ENCODE measurements around the gene HSD17B8.

HSD17B8 gene

GRCh38 chr6:33192671-33193602 lies 11.5 kb upstream of the HSD17B8 start:
- DNase-seq: no peak

DNA sequence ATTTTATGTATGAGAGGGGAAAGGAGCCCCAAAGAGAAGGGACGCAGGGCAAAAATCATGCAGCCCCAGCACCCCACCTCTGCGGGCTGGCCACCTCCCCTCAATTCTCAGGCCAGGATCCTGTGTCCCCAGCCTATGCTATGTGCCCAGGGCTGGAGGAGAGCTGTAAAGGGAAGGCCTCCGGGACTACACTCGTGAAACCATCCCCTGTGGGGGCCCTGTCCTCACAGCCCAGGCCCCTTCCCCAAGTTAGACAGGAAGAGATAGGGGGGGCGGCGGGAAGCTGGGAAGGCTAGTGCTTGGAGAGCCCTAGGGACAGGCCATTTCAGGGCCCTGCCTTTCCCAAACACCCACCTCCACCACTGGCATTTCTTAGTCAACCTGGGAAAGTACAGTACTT lies 10.8 kb upstream of the HSD17B8 start:
- no peak for DNase-seq

DNA sequence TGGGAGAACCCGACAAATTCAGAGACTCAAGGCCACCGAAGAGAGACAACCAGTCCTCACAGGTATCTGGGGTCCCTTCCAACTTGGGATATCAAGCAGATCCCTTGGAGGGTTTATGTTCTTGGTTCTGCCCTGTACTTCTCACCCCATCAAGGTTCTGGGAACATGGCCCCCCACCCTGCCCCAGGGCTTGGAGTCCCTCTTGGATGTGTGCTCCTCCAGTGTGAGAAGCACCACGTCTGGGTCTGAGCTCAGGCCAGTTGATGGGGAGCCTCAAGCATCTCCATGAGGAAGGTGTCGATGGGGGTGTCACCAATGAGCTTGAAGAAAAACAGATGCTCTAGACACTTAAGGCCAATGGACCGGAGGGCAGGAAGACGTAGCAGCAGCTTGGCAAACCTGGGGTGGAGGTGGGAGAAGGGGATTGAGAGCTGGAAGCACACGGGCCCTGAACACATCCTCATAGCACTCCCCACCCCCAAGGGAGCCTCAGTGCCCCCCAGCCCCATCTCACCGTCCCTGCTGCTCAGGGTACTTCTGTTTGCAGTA lies 9.9 kb upstream of the HSD17B8 start:
- DNase-seq: no peak

DNA sequence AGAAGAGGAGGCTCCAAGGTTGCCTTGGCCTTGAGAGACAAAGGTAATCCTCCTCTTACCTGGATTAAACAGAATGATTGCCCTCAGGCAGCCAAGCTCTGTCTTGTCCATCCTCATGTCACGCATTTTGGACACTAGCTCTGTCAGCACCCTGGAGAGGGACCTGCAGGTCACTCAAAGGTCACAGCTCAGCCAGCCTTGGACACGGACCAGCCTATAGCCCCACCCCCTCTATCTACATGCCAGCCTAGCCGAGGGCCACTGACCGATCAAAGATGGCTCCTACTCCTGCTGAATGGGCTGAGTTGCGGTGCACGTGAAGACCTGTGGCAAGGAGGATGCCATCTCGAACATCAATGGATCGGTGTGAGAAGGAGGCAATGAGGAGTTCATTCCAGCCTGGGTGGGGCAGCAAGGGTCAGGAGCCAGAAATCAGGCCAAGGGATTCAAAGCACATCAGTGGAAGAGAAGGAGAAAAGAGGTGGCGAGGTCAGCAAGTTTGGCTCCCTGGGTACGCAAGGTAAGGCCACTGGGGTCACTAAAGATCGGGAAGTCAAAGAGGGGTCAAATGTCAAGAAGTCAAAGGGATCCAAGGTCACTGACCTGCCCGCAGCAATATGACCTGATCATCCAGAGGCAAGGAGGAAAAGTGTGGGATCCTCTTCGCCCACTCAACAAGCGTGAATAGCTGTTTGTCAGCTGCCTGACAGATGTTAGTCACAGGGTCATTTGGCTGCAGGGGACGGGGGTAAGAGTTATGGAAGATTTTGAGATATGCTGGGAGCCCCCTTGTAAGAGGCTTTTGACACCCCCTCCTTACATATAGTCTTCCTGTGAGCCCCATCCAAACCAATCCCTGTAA lies 8.9 kb upstream of the HSD17B8 start:
- DNase-seq: no peak

DNA sequence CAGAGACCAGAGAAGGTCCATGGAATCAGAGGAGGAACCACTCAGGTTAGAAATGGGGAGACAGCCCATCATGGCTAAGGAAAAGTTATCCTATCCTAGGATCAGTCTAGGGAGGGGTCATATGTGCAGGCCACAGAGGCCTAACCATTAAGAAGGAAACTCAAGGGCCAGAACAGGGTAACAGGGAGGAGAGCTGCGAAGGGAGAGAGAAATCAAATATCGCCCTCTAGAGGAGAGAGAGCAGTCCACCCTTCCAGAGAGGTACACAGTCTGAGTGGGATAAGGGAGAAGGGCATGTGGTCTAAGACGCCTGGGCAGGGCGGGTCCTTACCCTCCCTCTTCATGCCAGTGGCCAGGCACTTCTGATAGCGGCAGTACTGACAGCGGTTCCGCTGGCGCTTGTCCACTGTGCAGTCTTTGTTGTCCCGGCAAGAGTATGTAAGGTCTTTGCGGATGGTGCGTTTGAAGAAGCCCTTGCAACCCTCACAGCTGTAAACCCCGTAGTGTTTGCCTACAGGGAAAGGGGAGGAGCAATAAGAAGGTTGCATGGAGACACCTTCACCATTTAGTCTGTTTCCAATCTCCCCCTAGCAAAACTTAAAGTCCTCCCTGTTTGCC lies 6.9 kb upstream of the HSD17B8 start:
- DNase-seq: peak; percentile 29

- no peak for DNase-seq
These were observed 6.1 kb upstream of the HSD17B8 start for GRCh38 chr6:33198159-33198852.

DNA sequence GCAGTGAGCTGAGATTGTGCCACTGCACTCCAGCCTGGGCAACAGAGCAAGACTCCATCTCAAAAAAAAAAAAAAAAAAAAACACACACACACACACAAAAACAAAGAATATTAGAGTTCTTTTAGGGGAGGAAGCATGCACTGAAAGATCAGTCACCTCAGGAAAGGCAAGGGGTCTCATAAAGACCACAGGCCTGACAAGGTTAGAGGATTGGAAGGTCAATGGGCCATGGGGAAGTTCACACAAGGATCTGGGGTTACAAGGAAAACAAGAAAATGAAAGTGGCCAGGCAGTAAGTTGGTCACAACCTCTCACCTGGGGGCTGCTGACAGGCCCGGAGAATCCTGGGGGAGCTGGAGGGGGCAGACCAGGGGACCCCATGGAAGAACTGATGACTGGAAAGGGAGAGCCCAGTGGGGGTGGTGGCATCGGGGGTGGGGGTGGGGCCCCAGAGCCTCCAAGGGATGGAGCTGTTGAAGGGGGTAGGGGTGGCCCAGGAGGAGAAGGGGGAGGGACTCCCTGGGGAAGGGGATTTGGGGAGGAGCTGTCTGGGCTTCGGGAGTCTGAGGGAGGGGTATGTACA lies 5.5 kb upstream of the HSD17B8 start:
- DNase-seq: no peak

- DNase-seq: peak; percentile 75
These were observed 4.7 kb upstream of the HSD17B8 start for GRCh38 chr6:33199687-33200218.

DNA sequence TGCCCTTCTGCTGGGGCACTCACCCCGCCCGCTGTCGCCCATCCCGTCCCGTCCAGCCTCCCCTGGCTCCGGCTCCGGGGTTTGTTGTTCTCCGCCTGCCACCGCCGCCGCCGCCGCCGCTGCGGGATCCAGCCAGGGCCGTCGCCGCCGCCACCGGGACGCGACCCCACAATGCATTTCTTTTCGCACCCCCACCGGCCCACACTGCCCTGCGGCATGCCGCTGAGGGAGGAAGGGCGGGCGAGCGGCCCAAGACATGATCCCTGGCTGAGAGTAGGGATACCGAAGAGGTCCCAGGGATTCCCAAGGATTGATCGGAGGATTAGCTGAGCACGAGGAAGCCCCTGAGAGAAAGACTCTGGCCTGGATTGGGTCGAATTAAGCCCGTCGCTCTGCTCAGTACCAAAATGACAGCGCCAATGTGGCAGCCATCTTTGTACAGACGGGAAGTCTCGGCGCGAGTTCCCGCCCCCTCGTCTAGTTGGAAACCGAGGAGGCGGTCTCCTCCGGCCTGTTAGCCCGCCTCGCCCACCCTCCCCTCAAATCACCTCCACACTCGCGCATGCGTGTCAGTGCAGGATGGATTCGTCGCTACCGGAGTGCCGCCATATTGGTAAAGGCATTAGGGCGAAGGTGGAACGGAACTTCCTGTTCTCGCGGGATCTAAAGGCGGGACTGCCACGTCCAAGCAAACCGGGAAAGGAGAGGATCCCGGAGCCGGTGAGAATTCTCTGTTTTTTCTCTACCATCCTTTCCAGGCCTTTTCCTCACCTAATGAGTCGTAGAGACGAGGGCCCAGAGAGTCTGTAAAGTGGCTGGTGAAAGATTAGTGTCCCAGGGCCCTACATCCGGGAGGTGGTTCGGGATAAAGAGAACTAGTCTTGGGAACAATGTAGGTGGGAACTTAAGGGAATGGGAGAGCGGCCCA lies 4.0 kb upstream of the HSD17B8 start, which contains the start of the genes RXRB and SLC39A7:
Gene RXRB, minus strand, starts transcription at position 447 of the 928 bp plus-strand sequence. Its CDS starts 189 bp downstream, at position 258.
Gene SLC39A7, plus strand, starts transcription at position 649 of the 928 bp plus-strand sequence. CDS start 379 bp downstream, outside the sequence.
- peak; percentile 96 for DNase-seq

DNA sequence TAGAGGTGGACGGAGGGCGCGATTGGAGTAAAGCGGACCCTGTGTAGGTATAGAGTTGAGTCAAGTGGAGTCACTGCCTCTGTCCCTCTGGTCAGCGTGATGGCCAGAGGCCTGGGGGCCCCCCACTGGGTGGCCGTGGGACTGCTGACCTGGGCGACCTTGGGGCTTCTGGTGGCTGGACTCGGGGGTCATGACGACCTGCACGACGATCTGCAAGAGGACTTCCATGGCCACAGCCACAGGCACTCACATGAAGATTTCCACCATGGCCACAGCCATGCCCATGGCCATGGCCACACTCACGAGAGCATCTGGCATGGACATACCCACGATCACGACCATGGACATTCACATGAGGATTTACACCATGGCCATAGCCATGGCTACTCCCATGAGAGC lies 3.3 kb upstream of the HSD17B8 start:
- no peak for DNase-seq

GRCh38 chr6:33201935-33202334 lies 2.5 kb upstream of the HSD17B8 start:
- DNase-seq: no peak

DNA sequence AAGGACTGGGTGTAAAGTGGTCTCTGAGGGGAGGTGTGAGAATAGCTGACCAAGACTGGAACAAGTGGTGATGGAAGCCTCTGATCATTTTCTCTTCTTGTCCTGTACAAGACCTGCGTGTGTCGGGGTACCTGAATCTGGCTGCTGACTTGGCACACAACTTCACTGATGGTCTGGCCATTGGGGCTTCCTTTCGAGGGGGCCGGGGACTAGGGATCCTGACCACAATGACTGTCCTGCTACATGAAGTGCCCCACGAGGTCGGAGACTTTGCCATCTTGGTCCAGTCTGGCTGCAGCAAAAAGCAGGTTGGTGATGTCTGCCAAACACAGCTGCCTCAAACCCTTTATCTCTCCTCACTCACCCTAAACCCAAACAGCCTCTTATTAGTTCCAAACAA lies 1.7 kb upstream of the HSD17B8 start:
- no peak for DNase-seq

- no peak for DNase-seq
These were observed 851 bp upstream of the HSD17B8 start for GRCh38 chr6:33203443-33204164.

- DNase-seq: no peak
These were observed 365 bp upstream of the HSD17B8 start for GRCh38 chr6:33204165-33204414.

DNA sequence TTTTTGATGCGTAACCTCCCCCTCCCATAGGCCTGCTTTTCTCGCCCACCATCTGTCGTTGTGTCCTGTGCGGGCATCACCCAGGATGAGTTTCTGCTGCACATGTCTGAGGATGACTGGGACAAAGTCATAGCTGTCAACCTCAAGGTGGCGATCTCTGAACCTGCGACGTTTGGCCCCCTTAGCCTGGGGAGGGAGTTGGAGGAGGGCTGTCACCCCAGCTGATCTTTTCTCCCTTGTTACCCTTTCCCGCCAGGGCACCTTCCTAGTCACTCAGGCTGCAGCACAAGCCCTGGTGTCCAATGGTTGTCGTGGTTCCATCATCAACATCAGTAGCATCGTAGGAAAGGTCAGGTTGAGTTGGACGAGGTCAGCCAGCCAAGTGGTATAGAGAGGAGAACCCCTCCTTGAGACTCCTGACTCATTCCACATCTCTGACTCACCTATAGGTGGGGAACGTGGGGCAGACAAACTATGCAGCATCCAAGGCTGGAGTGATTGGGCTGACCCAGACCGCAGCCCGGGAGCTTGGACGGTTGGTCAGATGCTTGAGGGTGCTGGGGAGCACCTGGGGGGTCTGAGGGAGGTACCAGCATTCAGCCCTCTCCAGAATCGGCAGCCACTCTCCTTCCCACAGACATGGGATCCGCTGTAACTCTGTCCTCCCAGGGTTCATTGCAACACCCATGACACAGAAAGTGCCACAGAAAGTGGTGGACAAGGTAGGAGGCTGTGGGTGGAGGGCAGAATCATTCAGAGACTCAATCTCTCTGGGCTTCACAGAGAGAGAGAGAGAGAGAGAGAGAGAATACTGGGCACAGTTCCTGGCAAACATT lies 954 bp downstream of the HSD17B8 start:
- peak; percentile 62 for DNase-seq

- DNase-seq: no peak
These were observed 1.8 kb downstream of the HSD17B8 start for GRCh38 chr6:33206027-33206863.

GRCh38 chr6:33206864-33207551 lies 2.6 kb downstream of the HSD17B8 start:
- no peak for DNase-seq
